ENCODE data around the gene DLGAP4. TPM values are rescaled to one million over a fixed set of nuclear protein-coding genes. Genes with fewer than 3 reads are reported as not detected.

Gene DLGAP4
- polyA plus RNA-seq, 1 of the 3 experiments (the other 2 are of a cell fraction): 31.2 TPM

GRCh38 chr20:36473164-36473563, 167.0 kb downstream of the DLGAP4 start:
- WGBS (ENCODE audit: low lambda C conversion rate): 82% methylated on average over 2 of the region's 2 CpGs
- CTCF ChIA-PET: interaction anchor here (0.7 to 1.6 kb wide), 4 partner anchors 33 to 519 kb away, joined by 3 to 4 read pairs (median 4); no protein-coding TSS in a partner anchor
- Histone ChIP-seq H3K27ac (ENCODE audit: low read depth in 2 of 2, low read length in 1 of 2) (peak overlapping the region in 1 of 2 experiments; percentile 46; a peak in 2 of 4 replicates), H3K9me2 (no peaks in the 10 kb centered on the region), H4K20me1 (ENCODE audit: insufficient read depth) (peaks cover 100% of the 10 kb centered on the region), H3K27me3 (ENCODE audit: insufficient read depth) (no peaks in the 10 kb centered on the region), H2AFZ (ENCODE audit: low read depth) (no peak overlapping the region), H3K36me3 (replicated peaks in 1 of 2; ENCODE audit: control insufficient read depth in 1 of 2, insufficient read depth in 2 of 2, low read length in 1 of 2) (peaks cover 5 to 11% of the 10 kb centered on the region in 2 experiments), H3K4me2 (0 out of 2 replicates have a peak overlapping the region, but pooled peaks have one; percentile 42), H3K4me3 (ENCODE audit: low read depth in 2 of 2, low read length in 1 of 2) (no peak overlapping the region), H3F3A (replicated peaks; ENCODE audit: insufficient read depth) (peaks cover 20% of the 10 kb centered on the region), H3K4me1 (ENCODE audit: control insufficient read depth in 1 of 2, insufficient read depth in 2 of 2, low read depth in 1 of 2, low read length in 1 of 2) (peaks cover 36 to 44% of the 10 kb centered on the region in 2 experiments), H3K9ac (no peak overlapping the region), H3K9me3 (no peaks in the 10 kb centered on the region), H3K79me2 (ENCODE audit: insufficient read depth) (peaks cover 100% of the 10 kb centered on the region)
- TF ChIP-seq EZH2phosphoT487 (IDR thresholded peaks at IDR 0.05; ENCODE audit: borderline replicate concordance, low read depth): no peak
- TF ChIP-seq GATA2 (CRISPR knock-in tag; IDR thresholded peaks at IDR 0.05): no peak
- no peak for TF ChIP-seq FOXJ3 (CRISPR knock-in tag; IDR thresholded peaks at IDR 0.05)
- TF ChIP-seq EP300 (IDR thresholded peaks at IDR 0.05; ENCODE audit: borderline replicate concordance in 1 of 2, low read depth in 1 of 2, low read length in 1 of 2): no peak
- TF ChIP-seq YY1 (IDR thresholded peaks at IDR 0.05; ENCODE audit: low read depth): no peak
- no peak for TF ChIP-seq MXI1 (IDR thresholded peaks at IDR 0.05; ENCODE audit: low read depth, low read length)
- TF ChIP-seq NRF1 (IDR thresholded peaks at IDR 0.05; ENCODE audit: low read depth, low read length): no peak
- no peak for TF ChIP-seq ELF1 (IDR thresholded peaks at IDR 0.05)
- TF ChIP-seq GABPA (IDR thresholded peaks at IDR 0.05; ENCODE audit: low read depth): no peak
- no peak for TF ChIP-seq TAF1 (IDR thresholded peaks at IDR 0.05; ENCODE audit: borderline replicate concordance, low read depth, low read length)
- no peak for TF ChIP-seq REST (IDR thresholded peaks at IDR 0.05; ENCODE audit: low read depth, low read length)
- no peak for TF ChIP-seq PBX3 (IDR thresholded peaks at IDR 0.05)
- no peak for DNase-seq
- POLR2A ChIA-PET: no interaction called here

- Histone ChIP-seq H3K9me3 (no peaks in the 10 kb centered on the region), H3K79me2 (ENCODE audit: insufficient read depth) (peaks cover 100% of the 10 kb centered on the region), H2AFZ (ENCODE audit: low read depth) (no peak overlapping the region), H3K27me3 (ENCODE audit: insufficient read depth) (no peaks in the 10 kb centered on the region), H3K4me3 (ENCODE audit: low read depth in 2 of 2, low read length in 1 of 2) (no peak overlapping the region), H3F3A (replicated peaks; ENCODE audit: insufficient read depth) (peaks cover 20% of the 10 kb centered on the region), H3K9me2 (no peaks in the 10 kb centered on the region), H3K27ac (ENCODE audit: low read depth in 2 of 2, low read length in 1 of 2) (peak overlapping the region in 1 of 2 experiments; percentile 55; a peak in 2 of 4 replicates), H4K20me1 (ENCODE audit: insufficient read depth) (peaks cover 100% of the 10 kb centered on the region), H3K9ac (no peak overlapping the region), H3K4me1 (ENCODE audit: control insufficient read depth in 1 of 2, insufficient read depth in 2 of 2, low read depth in 1 of 2, low read length in 1 of 2) (peaks cover 33 to 45% of the 10 kb centered on the region in 2 experiments; a peak in 3 of 4 replicates), H3K36me3 (replicated peaks in 1 of 2; ENCODE audit: control insufficient read depth in 1 of 2, insufficient read depth in 2 of 2, low read length in 1 of 2) (peaks cover 5 to 11% of the 10 kb centered on the region in 2 experiments), H3K4me2 (peak overlapping the region; percentile 42; the same call in 1 of the 2 replicates)
- CTCF ChIA-PET: no interaction called here
- POLR2A ChIA-PET: no interaction called here
- DNase-seq: no peak
- WGBS (ENCODE audit: low lambda C conversion rate): 14% methylated on average over 1 of the region's 1 CpG
- no peak for TF ChIP-seq MXI1 (IDR thresholded peaks at IDR 0.05; ENCODE audit: low read depth, low read length)
- no peak for TF ChIP-seq EP300 (IDR thresholded peaks at IDR 0.05; ENCODE audit: borderline replicate concordance in 1 of 2, low read depth in 1 of 2, low read length in 1 of 2)
- TF ChIP-seq REST (IDR thresholded peaks at IDR 0.05; ENCODE audit: low read depth, low read length): no peak
- no peak for TF ChIP-seq PBX3 (IDR thresholded peaks at IDR 0.05)
- TF ChIP-seq FOXM1 (IDR thresholded peaks at IDR 0.05; ENCODE audit: low read depth): no peak
- TF ChIP-seq EZH2phosphoT487 (IDR thresholded peaks at IDR 0.05; ENCODE audit: borderline replicate concordance, low read depth): no peak
- no peak for TF ChIP-seq GABPA (IDR thresholded peaks at IDR 0.05; ENCODE audit: low read depth)
- no peak for TF ChIP-seq RXRA (IDR thresholded peaks at IDR 0.05; ENCODE audit: borderline replicate concordance, low read depth)
- no peak for TF ChIP-seq ELF1 (IDR thresholded peaks at IDR 0.05)
- TF ChIP-seq FOSL2 (IDR thresholded peaks at IDR 0.05; ENCODE audit: borderline replicate concordance, low read depth): no peak
These were observed 168.4 kb downstream of the DLGAP4 start for GRCh38 chr20:36474563-36474962.

Data from SK-N-SH (cell line).